Heart left ventricle (tissue), 16 donors: ENCODE data around the gene ELOB. TPM values are rescaled to one million over a fixed set of nuclear protein-coding genes. Genes with fewer than 3 reads are reported as not detected.

Experiments used
- ATAC-seq, 4 donors: fragments of 200-7000 bp; cut with Tn5 transposase; one replicate each; pipeline ENCODE4 v1.9.1; 2020 to 2022; ENCODE audit warnings: moderate library complexity in 4 of 4, mild to moderate bottlenecking in 3 of 4, moderate number of reproducible peaks in 1 of 4
- DNase-seq, 5 donors: peaks; one replicate each; pipeline ENCODE4 v3.0.0-alpha.2; 2020
- H3K27ac ChIP-seq, 12 donors: fragments of 200-600 bp; sonication (generic) in 4 of 12; one replicate each; pipeline versions ENCODE4 v1.5.0 to v1.8.0; 2016 to 2022; ENCODE audit warnings: mild to moderate bottlenecking in 2 of 12
- H3K27me3 ChIP-seq, 9 donors: fragments of 200-600 bp; sonication (generic) in 2 of 9; one replicate each; pipeline versions ENCODE4 v1.5.1 to v1.8.0; 2016 to 2022; ENCODE audit warnings: mild to moderate bottlenecking in 3 of 9
- H3K36me3 ChIP-seq, 9 donors: fragments of 200-600 bp; sonication (generic) in 2 of 9; one replicate each; pipeline versions ENCODE4 v1.5.0 to v1.8.0; 2018 to 2022; ENCODE audit warnings: mild to moderate bottlenecking in 2 of 9
- H3K4me1 ChIP-seq, 12 donors: fragments of 200-600 bp; sonication (generic) in 4 of 12; one replicate each; pipeline versions ENCODE4 v1.5.0 to v1.8.0; 2016 to 2022; ENCODE audit warnings: mild to moderate bottlenecking in 3 of 12
- H3K4me3 ChIP-seq, 12 donors: fragments of 200-600 bp; sonication (generic) in 4 of 12; one replicate each; pipeline versions ENCODE4 v1.5.0 to v1.8.0; 2017 to 2022; ENCODE audit warnings: mild to moderate bottlenecking in 9 of 12, moderate library complexity in 4 of 12
- H3K9me3 ChIP-seq, 12 donors: fragments of 200-600 bp; sonication (generic) in 4 of 12; one replicate each; pipeline versions ENCODE4 v1.5.0 to v1.8.0; 2016 to 2022; ENCODE audit warnings: mild to moderate bottlenecking in 1 of 12
- POLR2A ChIP-seq, 2 donors: fragments of 450-650 bp; IDR thresholded peaks; one replicate each; pipeline ENCODE4 v1.6.1; 2017; ENCODE audit warnings: antibody characterized with exemption in 2 of 2, mild to moderate bottlenecking in 2 of 2, moderate library complexity in 2 of 2
- WGBS, 4 donors: extraction: QIAGEN DNeasy Blood & Tissue Kit in 2 of 4; methylation state at CpG; one replicate each; pipeline versions ENCODE4 v1.1.5 to v1.1.7; 2013 to 2018; 5-methylcytosine and 5-hydroxymethylcytosine counted together
- intact Hi-C, 10 donors: fragments of 100-400 bp; cut with DNase I; formaldehyde crosslinking; loops; one replicate each; pipeline versions ENCODE4 v1.11.1 to v1.14.2; 2022
- polyA plus RNA-seq, 2 donors: library from polyadenylated mRNA; stranded (reverse); fragments of 200-250 nt; gene quantifications; one replicate each; pipeline ENCODE4 v1.2.3, GENCODE V29; 2013
- total RNA-seq, 9 donors: library from RNA; depleted of rRNA in 2 of 9; stranded (reverse); fragments of >200 nt in 2 of 9; fragmentation: NEBNext Ultra II Directional in 3 of 9; extraction: Animal tissue kit (Norgen Biotek cat#: 25700) in 3 of 9; gene quantifications; one replicate each; pipeline versions ENCODE4 v1.1.0 to v1.2.4, GENCODE V29; 2016 to 2023
- TF ChIP-seq, protein P1 (sequence below), 12 donors: fragments of 200-600 bp; sonication (generic) in 4 of 12; IDR thresholded peaks; one replicate each; pipeline versions ENCODE4 v1.5.0 to v1.8.0; 2018 to 2022; ENCODE audit warnings: antibody characterized with exemption in 12 of 12, mild to moderate bottlenecking in 5 of 12
- donor health status: ischemic (EF 13 %, LVEDD 7.1; RV severe dilation, severe dysfunction).
- donor health status: healthy with polysubstance abuse.
- donor health status: DM: no; HTN: yes; CAD: no.
- donor health status: DM: no; HTN: no; CAD: no.
- donor health status: ischemic (EF 25% LVEDD 6.9; RV normal size, moderate dysfunction).
- donor health status: ischemic (EF 25% LVEDD 5.7; RV mildly dilated, moderate dysfunction).
- donor health status: healthy.
- donor health status: DM: yes; HTN: yes; CAD: no.
- donor health status: ischemic (EF 35%, LVEDD 5.7; RV mildly dilated, moderate dysfunction).
- donor health status: nonischemic (EF 11% LVEDD 7.7; RV severe dilation, severe dysfunction).
- donor health status: DM: yes; HTN: yes; CAD: no.
- donor health status: PGD.
- donor health status: ischemic (EF 29% LVEDD 5.4; RV normal size, mild dysfunction).
- donor health status: nonischemic (EF 23%, LVEDD 6.1; RV moderate dilation, normal function).

The ELOB gene
- total and polyA plus RNA-seq, 11 donors: 213 to 1,067 (median 325) TPM

DNA sequence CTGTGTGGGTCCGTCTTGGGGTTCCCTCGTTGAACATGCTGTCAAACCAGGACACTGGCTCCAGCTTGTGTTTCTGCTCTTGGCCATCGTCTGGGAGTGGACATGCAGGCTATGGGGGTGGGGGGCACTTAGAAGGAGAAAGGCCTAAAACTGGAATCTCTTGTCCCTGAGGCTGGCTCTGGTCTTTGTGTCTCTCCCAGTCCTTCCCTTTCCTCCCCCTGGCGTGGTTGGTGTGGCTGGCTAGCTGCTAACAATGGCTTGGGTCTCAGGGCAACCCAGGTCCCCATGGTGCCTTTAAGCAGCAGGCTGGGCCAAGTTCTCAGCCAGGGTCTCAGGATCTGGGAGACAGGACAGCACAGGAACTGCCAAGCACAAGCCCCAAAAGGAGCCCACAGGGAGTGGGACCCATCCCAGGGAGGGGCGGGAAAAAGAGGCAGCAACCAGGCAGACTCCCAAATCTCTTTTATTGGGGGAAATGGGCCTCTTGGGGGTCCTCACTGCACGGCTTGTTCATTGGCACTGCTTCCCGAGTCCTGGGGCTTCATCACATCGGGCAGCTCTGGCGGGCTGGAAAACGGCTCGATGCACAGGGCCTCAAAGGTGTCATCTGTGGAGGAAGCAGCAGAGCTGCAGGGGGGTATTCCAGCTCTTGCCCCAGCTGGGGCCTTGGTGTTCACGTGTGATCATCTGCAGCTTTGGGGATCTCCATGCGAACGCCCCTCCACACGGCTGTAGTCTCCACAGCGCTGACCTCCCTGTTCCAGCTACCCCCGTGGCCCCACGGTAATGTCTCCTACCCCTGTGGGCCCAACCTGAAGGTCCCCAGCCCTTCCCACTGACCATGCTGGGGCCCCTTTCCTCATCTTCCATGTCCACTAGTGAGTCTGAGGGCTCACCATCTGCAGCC, 5.3 kb downstream of the ELOB start:
- WGBS, 4 donors: 76 to 82% (median 79%) methylated on average over 16 to 18 of the region's 18 CpGs
- Histone ChIP-seq H3K27ac (peak overlapping the region in 1 of 12 donors; percentile 32), H3K27me3 (no peaks in the 10 kb centered on the region), H3K36me3 (peaks cover 2 to 87% (median 84%) of the 10 kb centered on the region in 9 donors), H3K9me3 (no peaks in the 10 kb centered on the region), H3K4me3 (no peak overlapping the region), H3K4me1 (peaks cover 2 to 56% (median 23%) of the 10 kb centered on the region in 12 donors)
- ATAC-seq: no peak
- DNase-seq: no peak
- intact Hi-C loops: loop anchor here in 1 of 10 donors (10.0 kb wide), 1 partner anchor 143 kb away; the partner anchor contains the start of gene FLYWCH1
- TF ChIP-seq, protein P1, sequence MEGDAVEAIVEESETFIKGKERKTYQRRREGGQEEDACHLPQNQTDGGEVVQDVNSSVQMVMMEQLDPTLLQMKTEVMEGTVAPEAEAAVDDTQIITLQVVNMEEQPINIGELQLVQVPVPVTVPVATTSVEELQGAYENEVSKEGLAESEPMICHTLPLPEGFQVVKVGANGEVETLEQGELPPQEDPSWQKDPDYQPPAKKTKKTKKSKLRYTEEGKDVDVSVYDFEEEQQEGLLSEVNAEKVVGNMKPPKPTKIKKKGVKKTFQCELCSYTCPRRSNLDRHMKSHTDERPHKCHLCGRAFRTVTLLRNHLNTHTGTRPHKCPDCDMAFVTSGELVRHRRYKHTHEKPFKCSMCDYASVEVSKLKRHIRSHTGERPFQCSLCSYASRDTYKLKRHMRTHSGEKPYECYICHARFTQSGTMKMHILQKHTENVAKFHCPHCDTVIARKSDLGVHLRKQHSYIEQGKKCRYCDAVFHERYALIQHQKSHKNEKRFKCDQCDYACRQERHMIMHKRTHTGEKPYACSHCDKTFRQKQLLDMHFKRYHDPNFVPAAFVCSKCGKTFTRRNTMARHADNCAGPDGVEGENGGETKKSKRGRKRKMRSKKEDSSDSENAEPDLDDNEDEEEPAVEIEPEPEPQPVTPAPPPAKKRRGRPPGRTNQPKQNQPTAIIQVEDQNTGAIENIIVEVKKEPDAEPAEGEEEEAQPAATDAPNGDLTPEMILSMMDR (IDR thresholded peaks at IDR 0.05): no peak
- TF ChIP-seq POLR2A (IDR thresholded peaks at IDR 0.05): no peak

GRCh38 chr16:2770057-2770951, 6.8 kb downstream of the ELOB start:
- intact Hi-C loops: loop anchor here in 1 of 10 donors (10.0 kb wide), 1 partner anchor 144 kb away; the partner anchor contains the start of gene FLYWCH1
- Histone ChIP-seq H3K27me3 (no peaks in the 10 kb centered on the region), H3K9me3 (no peaks in the 10 kb centered on the region), H3K4me1 (peaks cover 0 to 42% (median 12%) of the 10 kb centered on the region in 12 donors), H3K4me3 (no peak overlapping the region), H3K27ac (peak overlapping the region in 1 of 12 donors; percentile 31), H3K36me3 (peaks cover 2 to 100% (median 96%) of the 10 kb centered on the region in 9 donors)
- ATAC-seq (peak in 1 of 4 donors; percentile 8), DNase-seq (peak in 1 of 5 donors; percentile 58)
- TF ChIP-seq, protein P1 (IDR thresholded peaks at IDR 0.05): no peak
- TF ChIP-seq POLR2A (IDR thresholded peaks at IDR 0.05): no peak
- 80 to 86% (median 83%) methylated on average over 25 to 32 of the region's 32 CpGs for WGBS, 4 donors

DNA sequence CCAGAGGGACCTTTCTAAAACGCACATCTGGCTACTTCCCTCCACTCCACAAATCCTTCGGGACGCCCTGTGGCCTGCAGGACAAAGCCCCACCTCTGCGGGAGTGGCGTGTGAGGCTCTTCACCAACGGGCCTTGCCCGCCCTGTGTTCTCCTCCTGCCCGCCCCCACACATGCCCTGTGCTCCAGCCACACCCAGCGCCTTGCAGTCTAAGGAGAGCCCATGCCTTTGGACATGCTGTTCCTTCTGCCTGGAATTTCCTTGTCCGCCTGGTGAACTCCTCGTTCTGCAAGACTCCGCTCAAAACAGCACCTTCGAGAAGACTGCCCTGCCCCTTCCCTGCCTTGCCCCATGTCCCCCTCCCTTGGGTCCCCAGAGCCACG, 7.4 kb downstream of the ELOB start:
- 73 to 76% (median 75%) methylated on average over 14 of the region's 14 CpGs for WGBS, 4 donors
- no peak overlapping the region for H3K4me3 ChIP-seq
- peaks cover 2 to 100% (median 98%) of the 10 kb centered on the region in 9 donors for H3K36me3 ChIP-seq
- ATAC-seq (peak in 2 of 4 donors; percentile 7 to 29), DNase-seq (peak in 2 of 5 donors; percentile 25 to 41)
- no peaks in the 10 kb centered on the region for H3K27me3 ChIP-seq
- TF ChIP-seq, protein P1 (IDR thresholded peaks at IDR 0.05): no peak
- no peak for TF ChIP-seq POLR2A (IDR thresholded peaks at IDR 0.05)
- H3K27ac ChIP-seq: no peak overlapping the region
- peaks cover 0 to 35% (median 8%) of the 10 kb centered on the region in 12 donors for H3K4me1 ChIP-seq
- intact Hi-C loops: loop anchor here in 1 of 10 donors (2.0 to 10.0 kb wide), 2 partner anchors 15 to 145 kb away; partner anchors contain the start of gene FLYWCH1
- H3K9me3 ChIP-seq: no peaks in the 10 kb centered on the region
